GM18502 (cell line): ENCODE results near the gene CR1L.
"Not testable (repeated sequence)": the region's sequence is repeated elsewhere in the genome, so short reads cannot be mapped to it uniquely, and the experiment has no call there.

Experiments used
- ATAC-seq: cut with Tn5 transposase; IDR thresholded peaks from one replicate; pipeline ENCODE4 v1.9.1; 2021; ENCODE audit warnings: mild to moderate bottlenecking; ENCODE audit not compliant: unreplicated experiment, poor library complexity

Gene CR1L

DNA sequence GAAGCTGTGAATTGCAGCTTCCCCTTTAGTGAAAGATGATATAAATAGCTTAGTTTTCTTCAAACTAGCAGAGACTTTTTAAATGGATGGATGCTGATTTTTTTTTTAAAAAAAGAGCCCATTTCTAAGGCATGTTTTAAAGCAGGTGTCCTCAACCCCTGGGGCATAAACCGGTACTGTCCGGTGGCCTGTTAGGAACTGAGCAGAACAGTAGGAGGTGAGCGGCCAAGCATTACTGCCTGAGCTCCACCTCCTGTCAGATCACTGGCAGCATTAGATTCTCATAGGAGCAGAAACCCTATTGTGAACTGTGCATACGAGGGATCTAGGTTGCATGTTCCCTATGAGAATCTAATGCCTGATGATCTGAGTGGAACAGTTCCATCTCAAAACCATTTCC lies 31.2 kb downstream of the CR1L start:
- no peak for ATAC-seq

GRCh38 chr1:207680590-207681388 lies 35.9 kb downstream of the CR1L start:
- not testable (repeated sequence) for ATAC-seq

DNA sequence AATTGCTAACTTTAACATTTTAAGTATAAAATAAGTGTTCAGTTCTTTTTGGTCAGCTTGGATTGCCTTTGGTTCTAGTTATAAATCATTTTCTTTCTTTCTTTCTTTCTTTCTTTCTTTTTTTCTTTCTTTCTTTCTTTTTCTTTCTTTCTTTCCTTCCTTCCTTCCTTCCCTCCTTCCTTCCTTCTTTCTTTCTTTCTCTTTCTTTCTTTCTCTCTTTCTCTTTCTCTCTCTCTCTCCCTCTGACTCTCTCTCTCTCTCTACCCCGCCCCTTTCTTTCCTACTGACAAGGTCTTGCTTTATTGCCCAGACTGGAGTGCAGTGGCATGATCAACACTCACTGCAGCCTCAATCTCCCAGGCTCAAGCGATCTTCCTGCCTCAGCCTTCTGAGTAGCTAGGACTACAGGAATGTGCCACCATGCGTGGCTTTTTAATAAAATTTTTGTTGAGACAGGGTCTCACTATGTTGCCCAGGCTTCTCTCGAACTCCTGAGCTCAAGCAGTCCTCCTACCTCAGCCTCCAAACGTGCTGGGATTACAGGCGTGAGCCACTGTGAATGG lies 38.0 kb downstream of the CR1L start:
- ATAC-seq, result not testable (repeated sequence)

GRCh38 chr1:207690551-207690950 lies 45.6 kb downstream of the CR1L start:
- not testable (repeated sequence) for ATAC-seq

DNA sequence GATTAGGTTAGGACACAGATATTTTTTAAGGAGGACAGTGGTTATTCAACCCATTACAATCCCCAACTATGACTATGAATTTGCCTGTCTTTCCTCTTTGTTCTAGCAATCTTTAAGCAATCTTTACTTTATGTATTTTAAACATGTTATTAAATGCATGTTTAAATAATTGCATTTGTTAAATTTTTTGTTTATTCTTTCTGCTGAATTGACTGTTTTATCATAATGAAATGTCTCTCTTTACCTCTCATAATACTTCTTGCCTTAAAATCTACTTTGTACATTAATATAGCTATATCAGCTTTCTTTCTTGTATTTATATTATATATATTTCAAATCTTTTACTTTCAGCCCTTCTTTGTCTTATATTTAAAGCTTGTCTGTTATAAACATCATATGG lies 46.1 kb downstream of the CR1L start:
- ATAC-seq, result no peak

- no peak for ATAC-seq
These were observed 46.9 kb downstream of the CR1L start for GRCh38 chr1:207691841-207692240.

DNA sequence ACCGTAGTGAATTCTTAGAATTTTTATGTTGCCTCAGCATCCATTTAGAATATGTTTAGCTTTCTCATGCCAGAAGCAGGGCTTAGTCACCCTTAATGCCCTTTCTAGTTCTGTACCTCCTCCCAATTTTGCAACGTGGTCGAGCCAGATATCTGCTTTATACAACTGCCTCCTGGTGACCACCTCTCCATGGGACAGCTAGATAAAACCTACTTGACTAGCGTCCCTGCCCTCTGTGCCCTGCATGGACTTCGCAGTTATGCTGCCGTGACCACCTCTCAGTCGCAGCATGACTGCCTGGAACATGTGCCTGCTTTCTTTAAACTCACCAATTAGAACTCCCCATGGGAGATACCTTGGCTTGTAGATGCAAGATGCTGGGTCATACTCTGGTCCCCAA lies 47.4 kb downstream of the CR1L start:
- ATAC-seq, result not testable (repeated sequence)

GRCh38 chr1:207695891-207696290 lies 51.0 kb downstream of the CR1L start:
- ATAC-seq, result no peak

GRCh38 chr1:207698822-207699483 lies 54.0 kb downstream of the CR1L start:
- ATAC-seq, result no peak

DNA sequence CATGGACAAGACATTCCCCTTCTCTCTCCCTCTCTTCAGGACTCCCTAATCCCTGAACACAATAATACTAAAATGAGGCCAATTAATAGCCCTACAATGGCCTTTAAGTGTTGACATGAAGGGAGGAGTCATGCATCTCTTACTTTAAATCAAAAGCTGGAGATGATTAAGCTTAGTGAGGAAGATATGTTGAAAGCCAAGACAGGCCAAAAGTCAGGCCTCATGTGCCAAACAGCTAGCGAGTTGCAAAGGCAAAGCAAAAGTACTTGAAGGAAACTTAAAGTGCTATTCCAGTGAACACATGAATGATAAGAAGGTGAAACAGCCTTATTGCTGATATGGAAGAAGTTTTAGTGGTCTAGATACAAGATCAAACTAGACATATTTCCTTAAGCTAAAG lies 57.4 kb downstream of the CR1L start:
- no peak for ATAC-seq

- no peak for ATAC-seq
These were observed 58.8 kb downstream of the CR1L start for GRCh38 chr1:207703712-207704111.

GRCh38 chr1:207708004-207708403 lies 63.1 kb downstream of the CR1L start:
- ATAC-seq, result not testable (repeated sequence)

DNA sequence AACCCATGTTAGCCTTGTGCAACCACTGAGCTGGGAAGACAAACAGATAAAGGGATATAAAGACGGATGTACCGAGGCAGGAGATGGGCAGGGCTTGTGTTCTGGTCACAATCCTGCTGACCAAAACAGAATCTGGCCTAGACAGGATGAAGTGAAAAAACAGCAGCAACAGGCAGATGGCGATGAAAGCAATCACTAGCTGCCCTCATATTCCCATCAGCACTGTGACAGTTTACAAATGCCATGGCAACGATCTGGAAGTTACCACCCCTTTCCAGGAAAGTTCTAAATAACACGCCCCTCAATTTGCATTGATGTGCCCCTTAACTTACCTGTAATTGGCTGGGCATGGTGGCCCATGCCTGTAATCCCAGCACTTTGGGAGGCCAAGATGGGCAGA lies 66.4 kb downstream of the CR1L start:
- no peak for ATAC-seq

DNA sequence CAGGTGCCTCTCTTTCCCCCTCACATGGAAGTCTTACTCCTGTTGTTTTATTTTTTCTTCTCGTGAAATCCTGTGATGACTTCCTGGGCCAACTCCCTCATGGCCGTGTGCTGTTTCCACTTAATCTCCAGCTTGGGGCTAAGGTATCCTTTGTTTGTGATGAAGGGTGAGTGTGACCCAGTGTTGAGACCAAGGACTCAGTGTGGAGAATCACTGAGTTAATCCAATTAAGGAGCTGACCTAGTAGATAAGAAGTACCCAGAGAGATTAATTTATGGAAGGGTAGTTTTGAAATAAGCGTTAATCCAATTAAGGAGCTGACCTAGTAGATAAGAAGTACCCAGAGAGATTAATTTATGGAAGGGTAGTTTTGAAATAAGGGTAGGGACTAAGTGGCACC lies 67.8 kb downstream of the CR1L start:
- ATAC-seq, result not testable (repeated sequence)

DNA sequence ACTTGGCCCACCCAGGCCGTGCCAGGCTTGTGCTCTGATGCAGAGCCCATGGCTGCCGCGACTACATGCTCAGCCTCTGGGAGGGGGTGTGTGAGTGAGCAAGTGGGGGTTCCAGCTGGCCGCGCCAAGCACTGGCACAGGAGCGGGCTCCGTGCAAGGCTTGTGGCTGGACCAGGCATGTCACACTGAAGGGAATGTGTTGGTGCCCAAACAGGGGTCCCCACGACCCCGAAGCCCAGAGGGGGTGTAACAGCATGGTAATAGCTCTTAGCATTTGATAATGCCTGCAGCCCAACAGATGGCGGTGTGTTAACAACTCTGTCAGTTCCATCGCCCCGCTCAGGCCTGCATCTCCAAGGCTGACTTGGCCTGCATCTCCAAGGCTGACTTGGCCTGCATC lies 68.6 kb downstream of the CR1L start:
- no peak for ATAC-seq

DNA sequence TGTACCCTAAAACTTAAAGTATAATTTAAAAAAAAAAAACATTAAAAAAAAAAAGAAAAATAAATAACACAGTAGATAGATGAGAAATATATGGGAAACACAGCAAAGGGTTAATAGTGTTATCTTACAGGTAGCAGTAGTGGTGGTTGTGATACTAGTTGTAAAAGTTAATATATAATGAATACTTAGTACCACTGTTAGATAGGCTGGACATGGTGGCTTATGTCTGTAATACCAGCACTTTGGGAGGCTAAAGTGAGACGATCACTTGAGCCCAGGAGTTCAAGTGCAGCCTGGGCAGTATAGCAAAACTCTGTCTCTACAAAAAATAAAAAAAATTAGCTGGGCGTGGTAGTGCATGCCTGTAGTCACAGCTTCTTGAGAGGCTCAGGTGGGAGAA lies 74.3 kb downstream of the CR1L start:
- no peak for ATAC-seq

DNA sequence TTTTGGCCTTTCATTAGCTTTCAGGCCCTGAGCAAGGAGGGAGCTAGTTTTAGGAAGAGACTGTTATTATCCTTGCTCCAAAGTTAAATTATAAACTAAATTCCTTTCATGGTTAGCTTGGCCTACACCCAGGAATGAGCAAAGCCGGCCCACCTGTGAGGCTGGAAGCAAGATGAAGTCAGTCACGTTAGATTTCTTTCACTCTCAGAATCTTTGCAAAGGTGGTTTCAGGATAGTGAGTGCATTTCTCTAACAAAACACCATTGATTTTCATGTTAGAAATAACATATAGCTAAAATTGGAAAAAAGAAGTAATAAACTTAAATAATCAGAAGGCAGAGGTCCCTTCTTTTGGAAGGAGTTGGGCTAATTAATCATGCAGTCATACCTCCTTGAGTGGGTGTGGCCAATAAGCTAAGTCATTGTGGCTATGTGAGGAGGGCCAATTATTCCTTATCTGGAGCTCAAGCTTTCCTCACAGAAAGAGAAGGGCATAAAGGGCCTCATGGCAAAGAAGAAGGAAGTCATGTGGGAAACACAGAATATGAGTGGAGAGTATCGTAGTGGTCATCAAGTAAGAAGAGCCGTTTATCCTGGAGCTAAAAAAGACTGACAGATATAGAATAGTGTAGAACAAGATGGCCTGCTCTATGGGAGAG lies 83.4 kb downstream of the CR1L start:
- not testable (repeated sequence) for ATAC-seq

DNA sequence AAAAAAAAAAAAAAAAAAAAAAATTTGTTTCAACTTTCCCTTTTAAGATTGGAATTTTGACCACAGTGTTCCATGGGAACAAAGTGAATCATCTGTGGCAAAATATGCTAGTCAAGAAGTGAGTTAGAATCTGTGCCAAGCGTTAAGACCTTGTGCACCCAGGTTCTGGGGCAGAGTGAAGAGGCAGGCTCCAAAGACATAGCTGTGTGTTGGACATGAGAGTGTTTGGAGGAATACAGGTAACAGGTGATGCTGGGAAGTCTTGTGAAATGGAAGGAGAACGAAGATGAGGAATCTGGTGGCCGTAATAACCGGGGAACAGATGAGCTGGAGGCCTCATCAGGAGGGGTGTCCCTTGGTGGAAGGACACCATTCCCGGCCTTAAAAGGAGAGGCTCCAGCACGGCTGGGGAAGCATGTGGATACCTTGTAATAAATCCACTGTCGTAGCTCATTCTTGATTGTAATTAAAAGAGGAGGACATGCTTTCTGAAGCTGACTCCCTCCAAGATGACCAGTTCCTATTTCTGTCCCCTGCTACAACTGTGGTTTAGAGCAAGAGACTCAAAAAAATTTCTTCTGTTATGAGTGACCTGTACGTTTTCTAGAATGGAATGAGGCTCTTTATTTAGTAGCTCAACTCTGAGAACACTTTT lies 92.7 kb downstream of the CR1L start:
- not testable (repeated sequence) for ATAC-seq

GRCh38 chr1:207738158-207738659 lies 93.3 kb downstream of the CR1L start:
- not testable (repeated sequence) for ATAC-seq

GRCh38 chr1:207740207-207740606 lies 95.3 kb downstream of the CR1L start:
- no peak for ATAC-seq
